Uterus (tissue), 4 donors: Measurements from ENCODE around the gene SYT11. TPM values are rescaled to one million over a fixed set of nuclear protein-coding genes. Genes with fewer than 3 reads are reported as not detected.

Experiments
- DNase-seq, 2 donors: peaks; one replicate each; pipeline ENCODE4 v3.0.0-alpha.2; 2019 to 2020
- H3K27ac ChIP-seq, 2 donors: fragments of 200-600 bp; sonication (generic); 1 replicate in 1 of 2; 2 replicates in 1 of 2; pipeline ENCODE4 v1.5.1; 2016 to 2018
- H3K27me3 ChIP-seq, 2 donors: fragments of 200-600 bp; sonication (generic); one replicate each; pipeline ENCODE4 v1.5.1; 2018 to 2019; ENCODE audit warnings: control low read depth in 1 of 2
- H3K36me3 ChIP-seq, 2 donors: fragments of 200-600 bp; sonication (generic); one replicate each; pipeline ENCODE4 v1.5.1; 2019; ENCODE audit warnings: control low read depth in 1 of 2
- H3K4me1 ChIP-seq, 2 donors: fragments of 200-600 bp; sonication (generic); one replicate each; pipeline ENCODE4 v1.5.1; 2018 to 2019; ENCODE audit warnings: control low read depth in 1 of 2
- H3K4me3 ChIP-seq, 2 donors: fragments of 200-600 bp; sonication (generic); 1 replicate in 1 of 2; 2 replicates in 1 of 2; pipeline ENCODE4 v1.5.1; 2018 to 2019; ENCODE audit warnings: mild to moderate bottlenecking in 1 of 2
- H3K9me3 ChIP-seq, 2 donors: fragments of 200-600 bp; sonication (generic); one replicate each; pipeline ENCODE4 v1.5.1; 2019; ENCODE audit warnings: control low read depth in 1 of 2
- POLR2A ChIP-seq, 2 donors: fragments of 450-650 bp; IDR thresholded peaks; one replicate each; pipeline ENCODE4 v1.6.1; 2016; ENCODE audit warnings: antibody characterized with exemption in 2 of 2, mild to moderate bottlenecking in 1 of 2, moderate library complexity in 1 of 2
- intact Hi-C: fragments of 100-400 bp; cut with DNase I; formaldehyde crosslinking; loops from one replicate; pipeline ENCODE4 v1.15.1; 2023; ENCODE audit warnings: low total_unique reads
- total RNA-seq, 4 donors: library from RNA; depleted of rRNA in 3 of 4; stranded (reverse); fragments of >200 nt in 3 of 4; gene quantifications; one replicate each; pipeline versions ENCODE4 v1.1.0 to v1.2.4, GENCODE V29; 2014 to 2023
- TF ChIP-seq, protein P1 (sequence below), 4 experiments: fragments of 200-600 bp in 2 of 4; fragments of 450-650 bp in 2 of 4; sonication (generic) in 2 of 4; IDR thresholded peaks; one replicate each; pipeline ENCODE4 v1.5.1; 2016 to 2019; ENCODE audit warnings: antibody characterized with exemption in 4 of 4, mild to moderate bottlenecking in 2 of 4, moderate library complexity in 1 of 4
- donor health status: DM: yes; HTN: yes; CAD: no.

Gene SYT11
- total RNA-seq, 4 donors from 2014 or later: 12.8 to 70.5 (median 24.3) TPM

- H3K27me3 ChIP-seq: no peaks in the 10 kb centered on the region
- TF ChIP-seq, protein P1, sequence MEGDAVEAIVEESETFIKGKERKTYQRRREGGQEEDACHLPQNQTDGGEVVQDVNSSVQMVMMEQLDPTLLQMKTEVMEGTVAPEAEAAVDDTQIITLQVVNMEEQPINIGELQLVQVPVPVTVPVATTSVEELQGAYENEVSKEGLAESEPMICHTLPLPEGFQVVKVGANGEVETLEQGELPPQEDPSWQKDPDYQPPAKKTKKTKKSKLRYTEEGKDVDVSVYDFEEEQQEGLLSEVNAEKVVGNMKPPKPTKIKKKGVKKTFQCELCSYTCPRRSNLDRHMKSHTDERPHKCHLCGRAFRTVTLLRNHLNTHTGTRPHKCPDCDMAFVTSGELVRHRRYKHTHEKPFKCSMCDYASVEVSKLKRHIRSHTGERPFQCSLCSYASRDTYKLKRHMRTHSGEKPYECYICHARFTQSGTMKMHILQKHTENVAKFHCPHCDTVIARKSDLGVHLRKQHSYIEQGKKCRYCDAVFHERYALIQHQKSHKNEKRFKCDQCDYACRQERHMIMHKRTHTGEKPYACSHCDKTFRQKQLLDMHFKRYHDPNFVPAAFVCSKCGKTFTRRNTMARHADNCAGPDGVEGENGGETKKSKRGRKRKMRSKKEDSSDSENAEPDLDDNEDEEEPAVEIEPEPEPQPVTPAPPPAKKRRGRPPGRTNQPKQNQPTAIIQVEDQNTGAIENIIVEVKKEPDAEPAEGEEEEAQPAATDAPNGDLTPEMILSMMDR (IDR thresholded peaks at IDR 0.05): no peak
- TF ChIP-seq POLR2A (IDR thresholded peaks at IDR 0.05): no peak
- intact Hi-C loops: no loop called here
- H3K4me3 ChIP-seq: no peak overlapping the region
- no peaks in the 10 kb centered on the region for H3K9me3 ChIP-seq
- H3K36me3 ChIP-seq: no peaks in the 10 kb centered on the region
- no peak overlapping the region for H3K27ac ChIP-seq
- no peaks in the 10 kb centered on the region for H3K4me1 ChIP-seq
- no peak for DNase-seq
Observed at GRCh38 chr1:155898888-155899287, 39.5 kb downstream of the SYT11 start.

GRCh38 chr1:155899683-155900082 lies 40.3 kb downstream of the SYT11 start:
- Histone ChIP-seq H3K36me3 (no peaks in the 10 kb centered on the region), H3K4me3 (no peak overlapping the region), H3K4me1 (no peaks in the 10 kb centered on the region), H3K27ac (no peak overlapping the region), H3K9me3 (no peaks in the 10 kb centered on the region), H3K27me3 (no peaks in the 10 kb centered on the region)
- no peak for DNase-seq
- TF ChIP-seq, protein P1 (IDR thresholded peaks at IDR 0.05): no peak
- no peak for TF ChIP-seq POLR2A (IDR thresholded peaks at IDR 0.05)
- intact Hi-C loops: no loop called here

DNA sequence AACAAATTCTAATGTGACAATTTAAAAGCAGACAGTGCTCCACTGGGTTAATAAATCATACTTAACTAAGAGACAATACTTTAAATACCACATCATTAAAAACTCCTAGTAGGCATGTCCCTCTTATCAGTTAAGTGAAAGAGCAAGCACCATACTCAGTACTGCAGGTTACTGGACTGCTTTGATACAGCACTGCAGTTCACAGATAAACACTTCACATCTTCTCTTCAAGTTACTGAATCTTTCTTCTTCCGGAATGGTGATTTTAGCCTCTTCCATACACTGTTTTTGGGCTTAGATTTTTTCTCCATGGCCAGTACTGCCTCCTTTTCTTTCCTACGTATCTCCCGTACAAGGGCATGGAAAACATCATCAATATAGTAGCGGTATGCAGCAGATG lies 40.8 kb downstream of the SYT11 start:
- Histone ChIP-seq H3K27ac (no peak overlapping the region), H3K27me3 (no peaks in the 10 kb centered on the region), H3K4me1 (no peaks in the 10 kb centered on the region), H3K9me3 (no peaks in the 10 kb centered on the region), H3K36me3 (no peaks in the 10 kb centered on the region), H3K4me3 (no peak overlapping the region)
- no peak for TF ChIP-seq POLR2A (IDR thresholded peaks at IDR 0.05)
- TF ChIP-seq, protein P1 (IDR thresholded peaks at IDR 0.05): no peak
- intact Hi-C loops: no loop called here
- no peak for DNase-seq

- no peaks in the 10 kb centered on the region for H3K9me3 ChIP-seq
- no peak for DNase-seq
- no peak overlapping the region for H3K4me3 ChIP-seq
- no peak overlapping the region for H3K27ac ChIP-seq
- intact Hi-C loops: no loop called here
- no peaks in the 10 kb centered on the region for H3K4me1 ChIP-seq
- TF ChIP-seq, protein P1 (IDR thresholded peaks at IDR 0.05): no peak
- no peak for TF ChIP-seq POLR2A (IDR thresholded peaks at IDR 0.05)
- H3K36me3 ChIP-seq: no peaks in the 10 kb centered on the region
- H3K27me3 ChIP-seq: no peaks in the 10 kb centered on the region
Observed at GRCh38 chr1:155904261-155904660, 44.9 kb downstream of the SYT11 start.

DNA sequence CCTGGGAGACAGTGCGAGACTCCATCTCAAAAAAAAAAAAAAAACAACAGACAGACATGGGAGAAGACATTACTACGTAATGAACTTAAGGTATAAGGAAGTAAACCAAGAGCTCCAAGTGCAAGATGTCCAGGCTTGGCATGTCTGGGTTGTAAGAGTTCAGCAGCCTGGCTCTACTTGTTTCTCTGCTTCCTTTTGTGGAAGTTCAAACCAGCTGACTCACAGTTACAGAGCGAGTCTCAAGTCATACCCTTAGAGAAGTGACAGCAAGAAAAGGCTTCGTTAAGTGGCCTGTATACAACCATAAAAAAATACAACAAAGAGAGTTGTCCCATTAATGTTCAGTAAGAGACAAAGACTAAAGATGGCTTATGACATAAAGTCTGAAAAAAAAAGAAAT lies 50.5 kb downstream of the SYT11 start:
- no peaks in the 10 kb centered on the region for H3K4me1 ChIP-seq
- TF ChIP-seq, protein P1 (IDR thresholded peaks at IDR 0.05): no peak
- TF ChIP-seq POLR2A (IDR thresholded peaks at IDR 0.05): no peak
- H3K9me3 ChIP-seq: no peaks in the 10 kb centered on the region
- H3K27ac ChIP-seq: peak overlapping the region; percentile 95 to 97
- intact Hi-C loops: no loop called here
- no peak for DNase-seq
- H3K4me3 ChIP-seq: peak overlapping the region in 1 of 2 donors; percentile 91
- H3K27me3 ChIP-seq: no peaks in the 10 kb centered on the region
- no peaks in the 10 kb centered on the region for H3K36me3 ChIP-seq
